GM10266 (cell line): ENCODE results near the gene ENPP5.
A peak's percentile ranks its signal among the peaks of the same experiment; 100 is the strongest.
"Not testable (repeated sequence)": the region's sequence is repeated elsewhere in the genome, so short reads cannot be mapped to it uniquely, and the experiment has no call there.

Source experiments
- DNase-seq: peaks from one replicate; pipeline ENCODE4 v3.0.0; 2012; ENCODE audit errors: extremely low spot score
- CTCF ChIP-seq: IDR thresholded peaks from 2 replicates; pipeline ENCODE4 v1.5.1; 2012; ENCODE audit warnings: mild to moderate bottlenecking, low read depth; ENCODE audit not compliant: control insufficient read depth, insufficient read depth; ENCODE audit errors: missing control alignments

ENPP5 gene

GRCh38 chr6:46175446-46175845 is 4.7 kb upstream of the ENPP5 start:
- TF ChIP-seq CTCF = no peak
- peak; percentile 48 for DNase-seq

- no peak for TF ChIP-seq CTCF
Measured at GRCh38 chr6:46174904-46175303, 4.1 kb upstream of the ENPP5 start.

GRCh38 chr6:46172176-46172575 is 1.4 kb upstream of the ENPP5 start:
- no peak for TF ChIP-seq CTCF
- DNase-seq = no peak

More at GRCh38 chr6:46174904-46175303, 4.1 kb upstream of the ENPP5 start:
- DNase-seq = no peak

GRCh38 chr6:46160102-46160501 is 10.7 kb downstream of the ENPP5 start:
- no peak for TF ChIP-seq CTCF
- no peak for DNase-seq

- no peak for DNase-seq
- no peak for TF ChIP-seq CTCF
Measured at GRCh38 chr6:46159229-46159628, 11.6 kb downstream of the ENPP5 start.

- TF ChIP-seq CTCF = no peak
- no peak for DNase-seq
Measured at GRCh38 chr6:46156701-46157100, 14.1 kb downstream of the ENPP5 start.

- DNase-seq = not testable (repeated sequence)
Measured at GRCh38 chr6:46149066-46149465, 21.7 kb downstream of the ENPP5 start.

GRCh38 chr6:46144270-46144669 is 26.5 kb downstream of the ENPP5 start:
- no peak for DNase-seq

More at GRCh38 chr6:46144270-46144669, 26.5 kb downstream of the ENPP5 start:
- TF ChIP-seq CTCF = no peak
